ACHN (cell line): Measurements from ENCODE around the gene PPL.

ENCODE experiments used
- DNase-seq: peaks from one replicate; pipeline ENCODE4 v3.0.0-alpha.2; 2015
- in situ Hi-C: cut with HindIII; loops from 2 replicates; pipeline ENCODE4 v1.10.0; 2017; ENCODE audit warnings: low sequenced_read_pairs, low pct_ligation_motif_present, low pct_unique_long_range_greater_than_20kb

PPL gene

GRCh38 chr16:4859190-4859899 is 77.6 kb downstream of the PPL start:
- in situ Hi-C loops = no loop called here
- DNase-seq = no peak

GRCh38 chr16:4855804-4856203 is 81.1 kb downstream of the PPL start:
- in situ Hi-C loops = no loop called here
- no peak for DNase-seq

- DNase-seq = no peak
- in situ Hi-C loops = no loop called here
These were observed 81.6 kb downstream of the PPL start for GRCh38 chr16:4855371-4855770.

GRCh38 chr16:4852221-4852872 is 84.6 kb downstream of the PPL start:
- DNase-seq = no peak
- in situ Hi-C loops = no loop called here

GRCh38 chr16:4850211-4850610 is 86.7 kb downstream of the PPL start:
- no peak for DNase-seq
- in situ Hi-C loops = no loop called here

- in situ Hi-C loops = no loop called here
- peak; percentile 79 for DNase-seq
These were observed 89.0 kb downstream of the PPL start for GRCh38 chr16:4847774-4848587.

GRCh38 chr16:4846901-4847773 is 89.8 kb downstream of the PPL start, which contains the start of the genes GLYR1 and UBN1:
GLYR1 (minus strand) TSS chr16:4847288; CDS start chr16:4847265, 23 bp downstream.
UBN1 (plus strand) TSS chr16:4847481; CDS start chr16:4852918, 5,437 bp downstream.
- in situ Hi-C loops = no loop called here
- peak; percentile 99 for DNase-seq

- DNase-seq = peak; percentile 69
- in situ Hi-C loops = no loop called here
These were observed 90.4 kb downstream of the PPL start for GRCh38 chr16:4846503-4846900.

- in situ Hi-C loops = no loop called here
- no peak for DNase-seq
These were observed 96.0 kb downstream of the PPL start for GRCh38 chr16:4840984-4841383.

- in situ Hi-C loops = no loop called here
- no peak for DNase-seq
These were observed 97.0 kb downstream of the PPL start for GRCh38 chr16:4839942-4840341.

- in situ Hi-C loops = no loop called here
- DNase-seq = peak; percentile 52
These were observed 99.0 kb downstream of the PPL start for GRCh38 chr16:4837733-4838501.

- in situ Hi-C loops = no loop called here
These were observed 100.2 kb downstream of the PPL start for GRCh38 chr16:4836727-4837126.

GRCh38 chr16:4833584-4833983 is 103.4 kb downstream of the PPL start:
- in situ Hi-C loops = no loop called here
- DNase-seq = no peak

More at GRCh38 chr16:4836727-4837126, 100.2 kb downstream of the PPL start:
- no peak for DNase-seq

GRCh38 chr16:4832698-4833343 is 104.1 kb downstream of the PPL start:
- in situ Hi-C loops = no loop called here
- DNase-seq = no peak
